ENCODE results near the gene CHST7.

DNA sequence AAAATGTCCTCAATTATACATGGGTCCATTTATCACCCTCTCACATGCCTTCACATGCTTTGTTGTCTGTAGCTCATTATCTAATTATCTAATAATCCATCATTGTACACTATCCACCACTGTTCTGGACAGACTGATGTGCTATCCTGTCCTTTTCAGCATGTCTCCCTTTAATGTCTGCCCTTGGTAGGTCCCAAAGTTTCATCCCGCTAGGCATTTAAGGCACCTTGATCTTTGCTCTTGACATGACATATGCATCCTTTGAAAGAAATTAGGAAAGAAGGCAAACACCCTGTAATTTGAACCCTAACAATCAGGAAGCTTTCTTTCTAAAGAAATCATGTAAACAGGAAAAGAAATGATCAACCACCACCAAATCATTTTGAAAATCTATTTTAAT lies 5.7 kb downstream of the CHST7 start:
- TF ChIP-seq SP4 (IDR thresholded peaks at IDR 0.05; ENCODE audit: low read length) = no peak
- TF ChIP-seq CTCF (IDR thresholded peaks at IDR 0.05; ENCODE audit: control extremely low read depth in 1 of 3, insufficient read depth in 1 of 3, low read depth in 1 of 3, low read length in 3 of 3) = no peak
- TF ChIP-seq YY1 (IDR thresholded peaks at IDR 0.05; ENCODE audit: low read depth, low read length) = no peak
- no peak for TF ChIP-seq TBP (IDR thresholded peaks at IDR 0.05; ENCODE audit: low read depth, low read length)
- TF ChIP-seq EZH2 (IDR thresholded peaks at IDR 0.05; ENCODE audit: low read depth, low read length, severe bottlenecking) = no peak
- TF ChIP-seq, protein P1, sequence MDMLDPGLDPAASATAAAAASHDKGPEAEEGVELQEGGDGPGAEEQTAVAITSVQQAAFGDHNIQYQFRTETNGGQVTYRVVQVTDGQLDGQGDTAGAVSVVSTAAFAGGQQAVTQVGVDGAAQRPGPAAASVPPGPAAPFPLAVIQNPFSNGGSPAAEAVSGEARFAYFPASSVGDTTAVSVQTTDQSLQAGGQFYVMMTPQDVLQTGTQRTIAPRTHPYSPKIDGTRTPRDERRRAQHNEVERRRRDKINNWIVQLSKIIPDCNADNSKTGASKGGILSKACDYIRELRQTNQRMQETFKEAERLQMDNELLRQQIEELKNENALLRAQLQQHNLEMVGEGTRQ (IDR thresholded peaks at IDR 0.05; ENCODE audit: low read length) = no peak
- TF ChIP-seq, protein P2, sequence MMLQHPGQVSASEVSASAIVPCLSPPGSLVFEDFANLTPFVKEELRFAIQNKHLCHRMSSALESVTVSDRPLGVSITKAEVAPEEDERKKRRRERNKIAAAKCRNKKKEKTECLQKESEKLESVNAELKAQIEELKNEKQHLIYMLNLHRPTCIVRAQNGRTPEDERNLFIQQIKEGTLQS (IDR thresholded peaks at IDR 0.05; ENCODE audit: insufficient read depth, low read depth, low read length) = no peak
- no peak for TF ChIP-seq RAD21 (IDR thresholded peaks at IDR 0.05 in 1 of 2, conservative IDR thresholded peaks at IDR 0.05 in 1 of 2; ENCODE audit: low read depth in 2 of 2, low read length in 2 of 2)
- no peak for TF ChIP-seq POLR2A (IDR thresholded peaks at IDR 0.05; ENCODE audit: control extremely low read depth in 1 of 2, low read depth in 2 of 2, low read length in 2 of 2)
- TF ChIP-seq JUN (IDR thresholded peaks at IDR 0.05; ENCODE audit: low read depth, low read length) = no peak
- TF ChIP-seq RXRA (IDR thresholded peaks at IDR 0.05; ENCODE audit: insufficient read depth, low read depth, low read length) = no peak
- TF ChIP-seq CREB1 (IDR thresholded peaks at IDR 0.05) = no peak
- no peak for TF ChIP-seq JUND (IDR thresholded peaks at IDR 0.05; ENCODE audit: low read length)
- TF ChIP-seq MAFK (IDR thresholded peaks at IDR 0.05; ENCODE audit: low read depth, low read length) = no peak

Data from H1 (cell line).